HG02852 (cell line): Measurements from ENCODE around the gene NFATC3.
"Not testable (repeated sequence)": the region's sequence is repeated elsewhere in the genome, so short reads cannot be mapped to it uniquely, and the experiment has no call there.

ENCODE experiments used
- ATAC-seq: cut with Tn5 transposase; IDR thresholded peaks from one replicate; pipeline ENCODE4 v1.9.1; 2021; ENCODE audit warnings: mild to moderate bottlenecking, moderate library complexity; ENCODE audit not compliant: unreplicated experiment

NFATC3 gene

GRCh38 chr16:68088130-68088972 lies 3.2 kb downstream of the NFATC3 start:
- ATAC-seq, result no peak

GRCh38 chr16:68089067-68089466 lies 3.9 kb downstream of the NFATC3 start:
- ATAC-seq, result no peak

DNA sequence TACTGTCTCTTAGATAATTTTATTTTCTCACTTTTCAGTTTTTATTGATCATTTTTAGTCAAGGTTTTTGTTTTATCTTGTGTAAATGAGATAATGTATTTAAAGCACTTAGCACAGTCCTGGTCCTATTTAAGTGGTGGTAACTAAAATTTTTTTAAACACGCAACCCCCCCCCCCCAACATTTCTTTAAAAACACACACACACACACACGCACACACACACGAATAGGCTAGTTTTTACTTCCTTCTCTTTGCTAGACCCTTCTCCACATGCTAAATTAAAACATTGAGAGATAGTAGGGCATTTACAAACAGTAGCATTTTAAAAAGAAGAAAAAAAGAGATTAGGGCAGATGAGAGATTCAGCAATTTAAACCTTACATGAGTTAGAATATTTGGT lies 5.0 kb downstream of the NFATC3 start:
- ATAC-seq, result no peak

- no peak for ATAC-seq
These were observed 5.4 kb downstream of the NFATC3 start for GRCh38 chr16:68090533-68090932.

- no peak for ATAC-seq
These were observed 6.5 kb downstream of the NFATC3 start for GRCh38 chr16:68091380-68092261.

- not testable (repeated sequence) for ATAC-seq
These were observed 7.1 kb downstream of the NFATC3 start for GRCh38 chr16:68092275-68092674.

GRCh38 chr16:68093816-68094613 lies 8.8 kb downstream of the NFATC3 start:
- ATAC-seq, result no peak

DNA sequence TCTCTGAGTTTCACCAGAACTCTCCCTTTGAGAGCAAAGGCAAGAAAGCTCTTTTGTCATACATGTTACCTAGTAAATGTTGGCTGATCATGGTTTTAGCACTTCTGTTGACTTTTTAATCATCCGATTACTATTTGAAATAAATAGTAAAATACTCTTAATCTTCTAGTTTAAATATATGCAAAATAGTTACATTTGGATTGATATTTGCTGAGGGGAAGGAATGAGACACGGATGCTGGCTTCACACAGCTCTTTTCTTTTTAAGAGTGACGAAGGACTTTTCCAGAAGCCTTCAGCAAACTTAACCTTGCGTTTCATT lies 9.4 kb downstream of the NFATC3 start:
- ATAC-seq, result no peak

DNA sequence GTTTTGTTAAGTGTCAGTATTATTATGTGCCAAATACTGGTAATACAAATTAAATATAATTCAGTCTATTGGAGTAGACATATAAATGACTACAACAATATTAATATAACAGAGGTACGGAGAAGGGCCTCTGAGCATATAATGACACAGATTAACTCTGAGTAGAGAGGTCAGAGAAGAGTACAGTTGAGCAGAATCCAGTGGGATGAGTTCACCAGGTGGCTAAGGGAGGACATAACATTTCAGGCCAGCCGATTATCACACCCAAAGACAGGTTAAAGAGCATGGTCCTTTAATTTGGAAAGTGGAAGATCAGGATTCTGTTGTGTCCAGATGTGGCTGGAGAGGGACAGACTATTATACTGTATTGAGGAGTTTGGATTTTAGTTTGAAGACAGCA lies 11.3 kb downstream of the NFATC3 start:
- ATAC-seq, result no peak

GRCh38 chr16:68097088-68097487 lies 11.9 kb downstream of the NFATC3 start:
- ATAC-seq, result no peak

- no peak for ATAC-seq
These were observed 12.7 kb downstream of the NFATC3 start for GRCh38 chr16:68097895-68098294.

GRCh38 chr16:68100488-68100887 lies 15.3 kb downstream of the NFATC3 start:
- no peak for ATAC-seq

- ATAC-seq, result no peak
These were observed 20.4 kb downstream of the NFATC3 start for GRCh38 chr16:68105611-68106010.

DNA sequence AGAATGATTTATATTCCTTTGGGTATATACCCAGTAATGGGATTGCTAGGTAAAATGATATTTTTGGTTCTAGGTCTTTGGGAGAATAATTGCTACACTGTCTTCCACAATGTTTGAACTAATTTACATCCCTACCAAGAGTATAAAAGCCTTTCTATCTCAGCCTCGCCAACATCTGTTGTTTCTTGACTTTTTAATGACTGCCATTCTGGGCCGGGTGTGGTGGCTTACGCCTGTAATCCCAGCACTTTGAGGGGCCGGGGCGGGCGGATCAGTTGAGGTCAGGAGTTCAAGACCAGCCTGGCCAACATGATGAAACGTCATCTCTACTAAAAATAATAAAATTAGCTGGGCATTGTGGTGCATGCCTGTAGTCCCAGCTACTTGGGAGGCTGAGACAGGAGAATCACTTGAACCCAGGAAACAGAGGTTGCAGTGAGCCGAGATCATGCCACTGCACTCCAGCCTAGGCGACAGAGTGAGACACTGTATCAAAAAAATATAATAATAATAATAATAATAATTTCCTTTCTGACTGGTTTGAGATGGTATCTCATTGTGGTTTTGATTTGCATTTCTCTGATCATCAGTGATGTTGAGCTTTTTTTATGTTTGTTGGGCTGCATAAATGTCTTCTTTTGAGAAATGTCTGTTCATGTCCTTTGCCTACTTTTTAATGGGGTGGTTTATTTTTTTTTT lies 22.2 kb downstream of the NFATC3 start:
- not testable (repeated sequence) for ATAC-seq

- ATAC-seq, result not testable (repeated sequence)
These were observed 24.0 kb downstream of the NFATC3 start for GRCh38 chr16:68109156-68109555.

- not testable (repeated sequence) for ATAC-seq
These were observed 25.4 kb downstream of the NFATC3 start for GRCh38 chr16:68110611-68111010.

- no peak for ATAC-seq
These were observed 26.2 kb downstream of the NFATC3 start for GRCh38 chr16:68111379-68111778.

DNA sequence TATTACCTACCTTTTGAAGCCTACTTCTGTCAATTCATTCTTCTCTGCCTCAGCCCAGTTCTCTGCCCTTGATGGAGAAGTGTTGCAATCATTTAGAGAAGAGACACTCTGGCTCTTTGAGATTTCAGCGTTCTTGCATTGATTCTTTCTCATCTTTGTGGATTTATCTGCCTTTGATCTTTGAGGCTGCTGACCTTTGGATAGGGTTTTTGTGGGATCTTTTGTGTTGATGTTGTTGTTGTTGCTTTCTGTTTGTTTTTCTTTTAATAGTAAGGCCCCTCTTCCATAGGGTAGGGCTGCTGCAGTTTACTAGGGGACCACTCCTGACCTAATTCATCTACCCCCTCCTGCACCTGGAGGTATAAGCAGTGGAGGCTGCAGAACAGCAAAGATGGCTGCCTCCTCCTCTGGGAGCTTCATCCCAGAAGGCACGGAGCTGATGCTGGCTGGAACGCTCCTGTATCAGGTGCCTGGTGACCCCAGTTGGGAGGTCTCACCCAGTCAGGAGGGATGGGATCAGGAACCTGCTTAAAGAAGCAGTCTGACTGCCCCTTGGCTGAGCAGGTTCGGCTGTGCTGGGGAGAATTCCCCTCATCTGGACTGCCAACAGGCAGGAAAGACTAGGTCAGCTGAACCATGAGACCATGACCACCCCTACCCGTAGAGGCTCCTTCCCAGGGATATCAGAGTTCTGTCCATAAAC lies 28.0 kb downstream of the NFATC3 start:
- ATAC-seq, result no peak

DNA sequence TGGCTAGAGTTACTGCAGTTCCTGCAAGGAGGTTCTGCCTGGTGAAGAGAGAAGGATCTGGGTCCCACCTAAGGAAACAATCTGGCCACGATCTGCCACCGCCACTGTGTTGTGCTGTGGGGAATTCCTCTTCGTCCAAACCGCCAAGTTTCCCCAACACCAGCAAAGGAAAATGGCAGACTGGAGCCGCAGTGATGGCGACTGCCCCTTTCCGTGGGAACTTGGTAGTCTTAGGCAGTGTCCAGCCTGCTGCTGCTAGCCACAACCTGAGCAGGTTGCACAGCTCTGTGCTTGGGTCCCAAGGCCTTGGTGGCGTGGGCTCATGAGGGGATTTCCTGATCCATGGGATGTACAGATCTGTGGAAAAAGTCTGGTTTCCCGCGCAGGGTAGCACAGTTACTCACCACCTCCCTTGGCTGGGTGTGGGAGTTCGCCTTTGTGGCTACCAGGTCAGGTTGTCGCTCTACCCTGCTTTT lies 28.6 kb downstream of the NFATC3 start:
- no peak for ATAC-seq

- ATAC-seq, result not testable (repeated sequence)
These were observed 29.8 kb downstream of the NFATC3 start for GRCh38 chr16:68114939-68115338.
